NCI-H128 (cell line): ENCODE data around the gene SLCO1B3.

Source experiments
- DNase-seq: peaks from one replicate; lab custom pipeline; 2025; ENCODE audit not compliant: unreplicated experiment; lab: John Stamatoyannopoulos, UW

The SLCO1B3 gene

GRCh38 chr12:20868277-20868676 lies 57.8 kb downstream of the SLCO1B3 start:
- no peak for DNase-seq

GRCh38 chr12:20883288-20883687 lies 72.8 kb downstream of the SLCO1B3 start:
- DNase-seq: no peak

- no peak for DNase-seq
Observed at GRCh38 chr12:20885116-20885515, 74.6 kb downstream of the SLCO1B3 start.

- DNase-seq: no peak
Observed at GRCh38 chr12:20885552-20885951, 75.0 kb downstream of the SLCO1B3 start.

GRCh38 chr12:20917269-20917668 lies 106.8 kb downstream of the SLCO1B3 start:
- no peak for DNase-seq

GRCh38 chr12:20917819-20918218 lies 107.3 kb downstream of the SLCO1B3 start:
- DNase-seq: no peak

GRCh38 chr12:20931894-20932293 lies 121.4 kb downstream of the SLCO1B3 start:
- no peak for DNase-seq

- DNase-seq: no peak
Observed at GRCh38 chr12:20946732-20947131, 136.2 kb downstream of the SLCO1B3 start.

- DNase-seq: no peak
Observed at GRCh38 chr12:20950248-20950647, 139.7 kb downstream of the SLCO1B3 start.

GRCh38 chr12:20963303-20963702 lies 152.8 kb downstream of the SLCO1B3 start:
- DNase-seq: no peak

- no peak for DNase-seq
Observed at GRCh38 chr12:20963762-20964161, 153.3 kb downstream of the SLCO1B3 start.
